Fibroblast of skin of right biceps (primary cell): Measurements from ENCODE around the gene DBH.

Experiments
- DNase-seq: peaks from one replicate; pipeline ENCODE4 v3.0.0-alpha.2; 2013

DBH gene

DNA sequence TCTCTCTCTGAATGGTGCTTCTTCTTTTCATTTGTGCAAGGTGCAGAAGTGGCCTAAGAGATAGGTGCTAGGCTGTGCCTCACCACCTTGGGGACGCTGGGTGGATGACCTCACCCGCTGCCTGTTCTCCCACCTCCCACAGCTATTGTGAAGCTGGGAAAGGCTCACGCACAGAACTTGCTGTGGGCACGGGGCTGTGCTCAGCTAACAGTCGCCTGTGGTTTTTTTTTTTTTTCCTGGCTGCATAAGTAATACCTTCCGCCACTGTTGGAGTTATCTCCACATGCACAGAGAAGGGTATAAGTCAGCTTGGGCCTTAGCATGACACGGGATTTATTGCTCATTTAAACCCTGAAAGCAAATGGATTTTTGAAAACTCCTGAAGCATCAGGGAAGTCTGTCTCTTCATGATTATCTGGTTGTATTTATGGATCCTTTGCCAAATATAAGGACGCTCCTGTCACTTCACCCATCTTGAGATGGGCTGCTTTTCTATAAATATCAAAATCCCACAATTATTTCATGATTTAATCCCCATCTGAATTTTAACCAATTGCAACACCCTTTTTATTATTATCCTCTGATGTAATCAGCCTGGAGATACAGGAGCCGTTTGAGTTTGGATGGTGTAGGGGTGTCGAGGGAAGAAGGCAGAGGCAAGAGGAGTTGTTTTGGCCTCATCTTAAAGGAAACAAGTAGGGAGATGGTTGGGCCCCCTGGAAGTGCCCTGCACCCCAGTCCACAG is 9.0 kb downstream of the DBH start:
- no peak for DNase-seq

DNA sequence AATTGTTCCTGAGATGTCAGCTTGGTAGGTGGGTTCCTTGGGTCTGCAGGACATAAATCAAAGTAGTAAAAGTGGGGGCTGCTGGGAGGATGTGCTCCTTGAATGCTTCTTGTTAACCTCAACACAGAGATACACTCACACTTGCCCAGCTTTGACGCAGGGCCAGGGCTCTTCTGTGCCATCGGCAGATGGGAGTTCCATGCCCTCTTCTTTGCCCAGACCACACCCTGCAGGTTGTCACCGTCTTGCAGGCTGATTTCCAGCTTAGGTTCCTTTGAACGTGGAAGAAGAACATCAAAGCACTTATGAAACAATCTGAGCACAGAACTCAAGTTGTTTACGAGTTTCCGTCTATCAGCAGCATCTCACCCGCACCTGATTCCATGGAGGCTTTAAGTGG is 11.0 kb downstream of the DBH start:
- no peak for DNase-seq

GRCh38 chr9:133647765-133648469 is 11.8 kb downstream of the DBH start:
- DNase-seq: no peak

GRCh38 chr9:133649194-133649593 is 13.0 kb downstream of the DBH start:
- no peak for DNase-seq

DNA sequence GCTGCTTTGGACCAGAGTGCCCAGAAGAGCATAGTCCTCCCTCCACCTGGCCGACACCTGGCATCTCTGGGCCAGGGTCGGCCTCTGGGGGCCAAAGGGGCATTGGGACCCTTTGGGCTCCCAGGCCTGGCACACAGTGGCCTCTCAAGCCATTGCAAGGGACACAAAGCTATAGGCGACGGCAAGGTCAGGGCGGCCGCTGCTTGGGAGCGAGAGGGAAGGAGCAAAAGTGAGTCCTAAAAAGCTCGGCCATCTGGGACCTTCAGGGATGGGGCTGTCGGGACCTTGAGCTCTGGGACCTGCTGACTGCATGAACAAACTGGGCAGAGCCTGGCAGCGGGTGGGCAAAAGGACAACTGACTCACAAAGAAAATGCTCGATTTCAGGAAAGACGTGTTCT is 13.9 kb downstream of the DBH start:
- DNase-seq: no peak

DNA sequence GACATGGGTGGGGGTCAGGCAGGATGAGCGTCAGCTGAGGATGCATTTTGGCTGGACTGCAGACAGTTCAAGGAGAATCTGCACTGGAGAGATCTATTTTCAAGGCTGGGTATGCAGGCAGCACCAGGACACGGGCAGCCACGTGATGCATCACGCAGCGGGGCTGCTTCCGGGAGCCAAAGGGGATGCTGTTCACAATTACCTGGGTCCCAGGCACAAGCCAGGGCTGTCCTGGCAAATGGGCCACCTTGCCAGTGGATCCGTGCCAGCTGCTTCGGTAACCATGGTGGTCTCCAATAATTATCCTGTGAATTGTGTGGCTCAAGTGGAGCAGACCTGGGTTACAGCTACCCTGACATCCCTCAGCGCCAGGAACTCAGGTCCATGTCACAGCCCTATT is 17.5 kb downstream of the DBH start:
- no peak for DNase-seq

DNA sequence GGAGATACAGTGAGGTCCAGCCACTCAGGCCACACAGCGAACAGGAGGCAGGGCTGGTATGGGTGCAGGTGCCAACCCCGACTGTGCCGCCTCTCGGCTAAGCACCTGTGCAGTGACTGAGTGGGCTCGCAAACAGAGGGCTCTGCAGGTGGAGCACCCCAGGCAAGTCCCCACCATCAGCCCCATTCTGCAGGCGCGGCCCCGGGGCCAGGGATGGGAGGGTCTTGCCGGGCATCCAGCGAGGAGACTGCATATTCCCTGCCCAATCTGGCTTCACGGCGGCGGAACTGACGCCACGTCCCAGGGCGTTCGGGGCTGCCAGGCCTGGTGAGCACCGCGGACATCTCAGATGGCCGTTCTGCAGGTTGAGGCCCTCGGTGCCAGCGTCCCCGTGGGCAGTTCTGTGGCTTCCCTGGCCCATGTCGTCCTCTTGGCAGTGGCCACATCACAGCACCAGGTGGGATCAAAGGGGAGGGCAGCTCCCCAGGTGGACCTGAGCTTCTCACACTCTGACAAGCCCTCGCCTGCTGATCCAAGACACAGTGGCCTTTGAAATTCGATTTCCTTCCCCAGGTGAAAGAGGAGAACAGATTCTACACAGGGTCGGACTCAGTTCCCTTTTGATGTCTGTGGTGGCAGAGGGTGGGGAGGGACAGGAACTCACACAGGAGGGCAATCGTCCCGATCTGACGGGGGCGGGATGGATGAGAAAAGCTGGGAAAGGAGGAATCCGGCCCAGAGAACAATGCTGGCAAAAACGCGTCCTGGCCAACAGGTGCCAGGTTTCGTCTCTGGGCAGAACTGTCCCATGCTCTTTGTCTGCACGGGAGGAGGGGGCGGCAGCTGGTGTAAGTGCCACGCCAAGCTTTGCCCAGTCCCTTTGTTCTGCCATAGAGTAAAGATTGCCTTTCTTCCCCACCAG is 18.8 kb downstream of the DBH start:
- DNase-seq: no peak

DNA sequence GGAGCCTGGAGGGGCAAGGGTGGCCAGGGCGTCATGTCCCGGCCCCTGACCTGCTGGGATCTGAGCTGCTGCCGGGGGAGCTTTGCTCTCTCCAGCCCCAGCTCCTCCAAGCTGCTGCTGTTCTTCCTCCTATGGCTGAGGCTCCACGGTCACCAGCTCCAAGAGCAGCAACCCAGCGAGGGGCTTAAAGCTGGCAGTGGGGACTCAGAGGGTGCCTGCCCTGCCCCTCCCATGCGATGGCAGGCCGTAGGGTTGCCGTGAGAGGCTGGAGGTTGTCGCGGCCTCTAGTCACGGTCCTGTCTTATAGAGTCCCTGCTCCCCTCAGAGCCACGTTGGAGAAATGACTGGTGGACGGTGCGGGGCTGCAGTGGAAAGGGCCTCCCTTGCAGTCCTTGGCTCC is 19.5 kb downstream of the DBH start:
- DNase-seq: no peak

- DNase-seq: no peak
Observed at GRCh38 chr9:133656211-133657119, 20.3 kb downstream of the DBH start.

DNA sequence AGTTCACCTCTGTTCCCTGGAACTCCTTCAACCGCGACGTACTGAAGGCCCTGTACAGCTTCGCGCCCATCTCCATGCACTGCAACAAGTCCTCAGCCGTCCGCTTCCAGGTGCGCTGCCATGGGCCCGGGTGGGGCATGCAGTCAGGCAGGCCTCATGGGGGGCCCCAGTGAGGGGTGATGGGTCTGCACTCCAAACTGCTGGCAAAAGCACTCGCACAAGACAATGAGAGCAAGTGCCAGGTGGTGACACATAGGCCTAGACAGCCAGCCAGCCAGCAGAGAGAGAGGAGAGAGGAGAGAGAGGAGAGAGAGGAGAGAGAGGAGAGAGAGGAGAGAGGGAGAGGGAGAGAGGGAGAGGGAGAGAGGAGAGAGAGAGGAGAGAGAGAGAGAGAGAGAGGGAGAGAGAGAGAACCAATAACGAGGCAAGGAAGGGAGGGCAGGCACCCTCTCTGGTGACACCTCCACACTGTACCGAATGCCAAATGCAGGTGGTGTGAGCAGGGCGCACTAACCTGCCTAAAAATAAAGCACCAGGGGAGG is 21.0 kb downstream of the DBH start:
- no peak for DNase-seq

- no peak for DNase-seq
Observed at GRCh38 chr9:133658442-133659431, 22.6 kb downstream of the DBH start.

GRCh38 chr9:133659516-133659915 is 23.4 kb downstream of the DBH start:
- DNase-seq: no peak

- DNase-seq: no peak
Observed at GRCh38 chr9:133661846-133662540, 25.8 kb downstream of the DBH start.

GRCh38 chr9:133664173-133665050 is 28.2 kb downstream of the DBH start:
- no peak for DNase-seq

- no peak for DNase-seq
Observed at GRCh38 chr9:133665096-133665495, 28.9 kb downstream of the DBH start.

GRCh38 chr9:133665535-133665934 is 29.4 kb downstream of the DBH start:
- no peak for DNase-seq

DNA sequence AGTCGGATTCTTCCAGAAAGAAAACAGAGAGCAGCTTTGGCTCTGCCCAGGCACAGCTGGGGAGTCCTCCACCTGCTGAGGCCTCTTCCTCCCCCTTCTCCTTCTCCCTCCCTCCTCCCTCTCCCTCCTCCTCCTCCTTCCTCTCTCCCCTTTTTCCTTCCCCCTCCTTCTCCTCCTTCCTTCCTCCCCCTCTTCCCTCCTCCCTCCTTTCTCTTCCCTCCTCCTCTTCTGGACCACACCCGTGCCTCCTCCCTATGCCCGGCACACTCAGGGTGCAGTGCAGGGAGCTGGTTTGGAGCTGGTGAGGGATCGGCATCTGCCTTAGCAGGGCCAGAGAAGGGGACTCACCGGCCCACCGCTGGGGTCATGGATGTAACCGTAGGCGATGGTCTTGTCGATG is 30.2 kb downstream of the DBH start:
- DNase-seq: no peak

GRCh38 chr9:133666845-133667244 is 30.7 kb downstream of the DBH start:
- no peak for DNase-seq

GRCh38 chr9:133667759-133668450 is 31.7 kb downstream of the DBH start:
- DNase-seq: no peak
